Psoas muscle (tissue), 8 donors: ENCODE measurements around the gene SLC24A3. TPM values are rescaled to one million over a fixed set of nuclear protein-coding genes. Genes with fewer than 3 reads are reported as not detected.

Experiments
- ATAC-seq, 4 donors: fragments of 200-7000 bp; cut with Tn5 transposase; one replicate each; pipeline ENCODE4 v1.9.1; 2020; ENCODE audit warnings: moderate library complexity in 3 of 4, mild to moderate bottlenecking in 2 of 4
- DNase-seq, 2 donors: peaks; one replicate each; pipeline ENCODE4 v3.0.0-alpha.2; 2020
- H3K27ac ChIP-seq: fragments of 200-600 bp; one replicate; pipeline ENCODE4 v1.8.0; 2022
- H3K27me3 ChIP-seq, 3 donors: fragments of 200-600 bp in 1 of 3; one replicate each; pipeline versions ENCODE4 v1.6.1 to v1.8.0; 2013 to 2022; ENCODE audit warnings: low read length in 2 of 3, mild to moderate bottlenecking in 2 of 3, moderate library complexity in 1 of 3; ENCODE audit not compliant: insufficient read depth in 3 of 3
- H3K36me3 ChIP-seq, 2 donors: fragments of 200-600 bp in 1 of 2; one replicate each; pipeline versions ENCODE4 v1.6.1 to v1.8.0; 2013 to 2022; ENCODE audit warnings: low read depth in 1 of 2, mild to moderate bottlenecking in 1 of 2, moderate library complexity in 1 of 2; ENCODE audit not compliant: insufficient read depth in 1 of 2
- H3K4me1 ChIP-seq: fragments of 200-600 bp; one replicate; pipeline ENCODE4 v1.8.0; 2022
- H3K4me3 ChIP-seq: fragments of 200-600 bp; one replicate; pipeline ENCODE4 v1.8.0; 2022; ENCODE audit warnings: mild to moderate bottlenecking
- H3K9me3 ChIP-seq: fragments of 200-600 bp; one replicate; pipeline ENCODE4 v1.8.0; 2022
- CTCF ChIP-seq: fragments of 200-600 bp; IDR thresholded peaks from one replicate; pipeline ENCODE4 v1.8.0; 2022; ENCODE audit warnings: antibody characterized with exemption
- WGBS, 3 donors: extraction: QIAGEN DNeasy Blood & Tissue Kit; methylation state at CpG; one replicate each; pipeline versions ENCODE4 v1.1.6 to v1.1.7; 2013; 5-methylcytosine and 5-hydroxymethylcytosine counted together
- intact Hi-C, 2 donors: fragments of 100-400 bp; cut with DNase I; formaldehyde crosslinking; loops; one replicate each; pipeline versions ENCODE4 v1.11.0 to v1.14.2; 2022
- polyA plus RNA-seq, 3 donors: library from polyadenylated mRNA; stranded (reverse); fragments of 200-250 nt; gene quantifications; one replicate each; pipeline ENCODE4 v1.2.3, GENCODE V29; 2013
- total RNA-seq, 4 donors: library from RNA; stranded (reverse); fragmentation: NEBNext Ultra II Directional in 2 of 4; extraction: Animal tissue kit (Norgen Biotek cat#: 25700) in 2 of 4; gene quantifications; one replicate each; pipeline versions ENCODE4 v1.2.1 to v1.2.4, GENCODE V29; 2021 to 2023
- donor health status: healthy with polysubstance abuse.
- donor health status: DM: no; HTN: no; CAD: no; lungs with moderate emphysema.
- donor health status: Bipolar disorder and iron deficiency.
- donor health status: healthy.
- donor health status: DM: yes; HTN: yes; CAD: no.
- donor health status: DM: no; HTN: no; CAD: no.
- donor health status: DM: no; HTN: no; CAD: no.
- donor health status: DM: yes; HTN: yes; CAD: no.

SLC24A3 gene
- total and polyA plus RNA-seq, 7 donors: 3.0 to 24.4 (median 8.2) TPM

- WGBS, 3 donors: 2% methylated on average over 52 to 54 of the region's 54 CpGs
- DNase-seq (peak; percentile 81 to 84), ATAC-seq (peak; percentile 59 to 67 (median 62))
- H3K27ac ChIP-seq: peak overlapping the region; percentile 96
- no peak for TF ChIP-seq CTCF
- H3K4me3 ChIP-seq: peak overlapping the region; percentile 95
- intact Hi-C loops: loop anchor here in 1 of 2 donors (5.0 kb wide), 1 partner anchor 66 kb away; no protein-coding TSS in a partner anchor
- H3K27me3 ChIP-seq: no peaks in the 10 kb centered on the region
- H3K36me3 ChIP-seq: peaks cover 0 to 6% of the 10 kb centered on the region in 2 donors
- no peaks in the 10 kb centered on the region for H3K9me3 ChIP-seq
- H3K4me1 ChIP-seq: peaks cover 28% of the 10 kb centered on the region
Observed at GRCh38 chr20:19758501-19759331, 546.3 kb downstream of the SLC24A3 start.

GRCh38 chr20:19760371-19760721 is 547.9 kb downstream of the SLC24A3 start:
- peak overlapping the region; percentile 96 for H3K27ac ChIP-seq
- peaks cover 30% of the 10 kb centered on the region for H3K4me1 ChIP-seq
- intact Hi-C loops: no loop called here

GRCh38 chr20:19761326-19761725 is 548.9 kb downstream of the SLC24A3 start:
- H3K9me3 ChIP-seq: no peaks in the 10 kb centered on the region
- peaks cover 31% of the 10 kb centered on the region for H3K4me1 ChIP-seq
- peaks cover 0 to 6% of the 10 kb centered on the region in 2 donors for H3K36me3 ChIP-seq
- ATAC-seq (no peak), DNase-seq (no peak)
- H3K4me3 ChIP-seq: no peak overlapping the region
- no peak for TF ChIP-seq CTCF
- no peaks in the 10 kb centered on the region for H3K27me3 ChIP-seq
- intact Hi-C loops: no loop called here
- peak overlapping the region; percentile 96 for H3K27ac ChIP-seq

More at GRCh38 chr20:19760371-19760721, 547.9 kb downstream of the SLC24A3 start:
- ATAC-seq: no peak
- 60 to 88% (median 77%) methylated on average over 3 of the region's 3 CpGs for WGBS, 3 donors
- Histone ChIP-seq H3K27me3 (no peaks in the 10 kb centered on the region), H3K4me3 (no peak overlapping the region), H3K9me3 (no peaks in the 10 kb centered on the region), H3K36me3 (peaks cover 0 to 6% of the 10 kb centered on the region in 2 donors)
- no peak for TF ChIP-seq CTCF
- DNase-seq: no peak

- DNase-seq (no peak), ATAC-seq (no peak)
- no peak for TF ChIP-seq CTCF
- Histone ChIP-seq H3K4me1 (peaks cover 31% of the 10 kb centered on the region), H3K27ac (peak overlapping the region; percentile 2), H3K27me3 (no peaks in the 10 kb centered on the region), H3K9me3 (no peaks in the 10 kb centered on the region), H3K36me3 (peaks cover 0 to 6% of the 10 kb centered on the region in 2 donors), H3K4me3 (no peak overlapping the region)
- intact Hi-C loops: no loop called here
- 46 to 57% (median 48%) methylated on average over 2 of the region's 2 CpGs for WGBS, 3 donors
Observed at GRCh38 chr20:19761841-19762240, 549.4 kb downstream of the SLC24A3 start.
